K562 (cell line): ENCODE results near the gene PACS2.

Source experiments
- CEBPB ChIP-seq: fragments of 450-650 bp; IDR thresholded peaks from 2 replicates; pipeline ENCODE4 v1.6.1; 2016; ENCODE audit warnings: missing genetic modification characterization, missing compliant biosample characterization
- ETV6 ChIP-seq, 3 experiments: fragments of 150-350 bp in 1 of 3; sonication (generic) in 1 of 3; formaldehyde crosslinking in 1 of 3; IDR thresholded peaks; 2 replicates each; pipeline versions ENCODE4 v1.6.1 to v1.8.0; 2014 to 2022; ENCODE audit warnings: borderline replicate concordance in 2 of 3, low read depth in 2 of 3, antibody characterized with exemption in 1 of 3, low read length in 1 of 3, mild to moderate bottlenecking in 1 of 3, missing genetic modification reagents in 1 of 3
- HDAC6 ChIP-seq: IDR thresholded peaks from 2 replicates; pipeline ENCODE4 v1.6.1; 2012; ENCODE audit warnings: low read depth, mild to moderate bottlenecking, control low read depth, inconsistent platforms, low read length, moderate library complexity
- JUND ChIP-seq, 2 experiments: IDR thresholded peaks; 2 replicates in 1 of 2; 3 replicates in 1 of 2; pipeline ENCODE4 v1.6.1; 2011; ENCODE audit warnings: borderline replicate concordance in 2 of 2, low read depth in 2 of 2, low read length in 2 of 2, improper control_type of control experiment in 1 of 2, missing biosample characterization in 1 of 2, missing genetic modification characterization in 1 of 2, missing genetic modification reagents in 1 of 2
- NFIC ChIP-seq: fragments of 450-650 bp; IDR thresholded peaks from 2 replicates; pipeline ENCODE4 v1.6.1; 2017; ENCODE audit warnings: mild to moderate bottlenecking, inconsistent platforms
- ZNF561 ChIP-seq: fragments of 450-650 bp; formaldehyde crosslinking; conservative IDR thresholded peaks from 2 replicates; pipeline ENCODE4 v1.4.0; 2020; ENCODE audit warnings: mild to moderate bottlenecking, moderate library complexity
- TF ChIP-seq, protein P1 (sequence below): fragments of 450-650 bp; IDR thresholded peaks from 2 replicates; pipeline ENCODE4 v1.6.1; 2014; ENCODE audit warnings: low read depth, mild to moderate bottlenecking, moderate library complexity, borderline replicate concordance
- TF ChIP-seq, protein P2 (sequence below), 3 experiments: fragments of 200-800 bp in 1 of 3; fragments of 250-450 bp in 1 of 3; fragments of 450-650 bp in 1 of 3; sonication (Bioruptor Pico) in 1 of 3; sonication (Bioruptor generic) in 1 of 3; formaldehyde crosslinking in 1 of 3; IDR thresholded peaks; 2 replicates each; pipeline versions ENCODE4 v1.6.1 to v1.8.0; 2016 to 2022; ENCODE audit warnings: mild to moderate bottlenecking in 2 of 3, missing genetic modification characterization in 2 of 3, missing compliant biosample characterization in 1 of 3, moderate library complexity in 1 of 3
- TF ChIP-seq, protein P3 (sequence below): sonication (generic); formaldehyde crosslinking; IDR thresholded peaks from 2 replicates; pipeline ENCODE4 v1.9.0; 2022; ENCODE audit warnings: mild to moderate bottlenecking, missing genetic modification reagents
- TF ChIP-seq, protein P4 (sequence below), 3 experiments: IDR thresholded peaks in 2 of 3; conservative IDR thresholded peaks in 1 of 3; 2 replicates each; pipeline ENCODE4 v1.5.1; 2011 to 2012; ENCODE audit warnings: low read length in 3 of 3, mild to moderate bottlenecking in 3 of 3, control low read depth in 2 of 3, improper control_type of control experiment in 1 of 3, inconsistent platforms in 1 of 3, low read depth in 1 of 3, mixed read lengths in 1 of 3, moderate library complexity in 1 of 3; ENCODE audit not compliant: insufficient read depth in 2 of 3
- TF ChIP-seq, protein P5 (sequence below), 2 experiments: fragments of 450-650 bp; formaldehyde crosslinking in 1 of 2; IDR thresholded peaks; 2 replicates each; pipeline versions ENCODE4 v1.4.0 to v1.6.1; 2014 to 2020; ENCODE audit warnings: mild to moderate bottlenecking in 2 of 2, borderline replicate concordance in 1 of 2, low read depth in 1 of 2

DNA sequence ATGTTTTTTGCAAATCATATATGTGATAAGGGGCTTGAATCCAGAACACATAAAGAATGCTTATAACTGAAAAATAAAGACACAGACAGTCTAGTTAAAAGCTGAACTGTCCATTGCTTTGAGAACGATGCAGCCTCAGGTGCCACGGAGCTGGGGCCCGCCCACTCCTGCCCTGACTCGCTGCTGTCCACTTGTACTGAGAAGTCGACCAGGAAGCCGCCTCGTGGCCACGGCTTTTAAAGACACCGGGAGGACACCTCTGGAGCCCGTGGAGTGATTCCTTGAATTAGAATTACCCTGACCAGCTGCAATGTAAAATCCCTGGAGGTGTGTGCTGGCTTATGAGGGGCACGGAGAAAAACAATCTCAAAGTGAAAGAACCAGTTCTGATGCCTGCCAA lies 59.8 kb downstream of the PACS2 start:
- TF ChIP-seq, protein P1, sequence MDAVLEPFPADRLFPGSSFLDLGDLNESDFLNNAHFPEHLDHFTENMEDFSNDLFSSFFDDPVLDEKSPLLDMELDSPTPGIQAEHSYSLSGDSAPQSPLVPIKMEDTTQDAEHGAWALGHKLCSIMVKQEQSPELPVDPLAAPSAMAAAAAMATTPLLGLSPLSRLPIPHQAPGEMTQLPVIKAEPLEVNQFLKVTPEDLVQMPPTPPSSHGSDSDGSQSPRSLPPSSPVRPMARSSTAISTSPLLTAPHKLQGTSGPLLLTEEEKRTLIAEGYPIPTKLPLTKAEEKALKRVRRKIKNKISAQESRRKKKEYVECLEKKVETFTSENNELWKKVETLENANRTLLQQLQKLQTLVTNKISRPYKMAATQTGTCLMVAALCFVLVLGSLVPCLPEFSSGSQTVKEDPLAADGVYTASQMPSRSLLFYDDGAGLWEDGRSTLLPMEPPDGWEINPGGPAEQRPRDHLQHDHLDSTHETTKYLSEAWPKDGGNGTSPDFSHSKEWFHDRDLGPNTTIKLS = no peak
- no peak for TF ChIP-seq CEBPB (tag)
- no peak for TF ChIP-seq HDAC6
- TF ChIP-seq, protein P2, sequence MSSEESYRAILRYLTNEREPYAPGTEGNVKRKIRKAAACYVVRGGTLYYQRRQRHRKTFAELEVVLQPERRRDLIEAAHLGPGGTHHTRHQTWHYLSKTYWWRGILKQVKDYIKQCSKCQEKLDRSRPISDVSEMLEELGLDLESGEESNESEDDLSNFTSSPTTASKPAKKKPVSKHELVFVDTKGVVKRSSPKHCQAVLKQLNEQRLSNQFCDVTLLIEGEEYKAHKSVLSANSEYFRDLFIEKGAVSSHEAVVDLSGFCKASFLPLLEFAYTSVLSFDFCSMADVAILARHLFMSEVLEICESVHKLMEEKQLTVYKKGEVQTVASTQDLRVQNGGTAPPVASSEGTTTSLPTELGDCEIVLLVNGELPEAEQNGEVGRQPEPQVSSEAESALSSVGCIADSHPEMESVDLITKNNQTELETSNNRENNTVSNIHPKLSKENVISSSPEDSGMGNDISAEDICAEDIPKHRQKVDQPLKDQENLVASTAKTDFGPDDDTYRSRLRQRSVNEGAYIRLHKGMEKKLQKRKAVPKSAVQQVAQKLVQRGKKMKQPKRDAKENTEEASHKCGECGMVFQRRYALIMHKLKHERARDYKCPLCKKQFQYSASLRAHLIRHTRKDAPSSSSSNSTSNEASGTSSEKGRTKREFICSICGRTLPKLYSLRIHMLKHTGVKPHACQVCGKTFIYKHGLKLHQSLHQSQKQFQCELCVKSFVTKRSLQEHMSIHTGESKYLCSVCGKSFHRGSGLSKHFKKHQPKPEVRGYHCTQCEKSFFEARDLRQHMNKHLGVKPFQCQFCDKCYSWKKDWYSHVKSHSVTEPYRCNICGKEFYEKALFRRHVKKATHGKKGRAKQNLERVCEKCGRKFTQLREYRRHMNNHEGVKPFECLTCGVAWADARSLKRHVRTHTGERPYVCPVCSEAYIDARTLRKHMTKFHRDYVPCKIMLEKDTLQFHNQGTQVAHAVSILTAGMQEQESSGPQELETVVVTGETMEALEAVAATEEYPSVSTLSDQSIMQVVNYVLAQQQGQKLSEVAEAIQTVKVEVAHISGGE (CRISPR knock-in tag; IDR thresholded peaks at IDR 0.05) = no peak
- TF ChIP-seq, protein P3, sequence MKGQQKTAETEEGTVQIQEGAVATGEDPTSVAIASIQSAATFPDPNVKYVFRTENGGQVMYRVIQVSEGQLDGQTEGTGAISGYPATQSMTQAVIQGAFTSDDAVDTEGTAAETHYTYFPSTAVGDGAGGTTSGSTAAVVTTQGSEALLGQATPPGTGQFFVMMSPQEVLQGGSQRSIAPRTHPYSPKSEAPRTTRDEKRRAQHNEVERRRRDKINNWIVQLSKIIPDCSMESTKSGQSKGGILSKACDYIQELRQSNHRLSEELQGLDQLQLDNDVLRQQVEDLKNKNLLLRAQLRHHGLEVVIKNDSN (CRISPR knock-in tag) = no peak
- TF ChIP-seq JUND (IDR thresholded peaks at IDR 0.05; ENCODE audit: borderline replicate concordance, low read depth, low read length) = no peak
- TF ChIP-seq JUND (tag; IDR thresholded peaks at IDR 0.05; ENCODE audit: borderline replicate concordance, low read depth, low read length) = no peak
- TF ChIP-seq ZNF561 = no peak
- TF ChIP-seq, protein P4, sequence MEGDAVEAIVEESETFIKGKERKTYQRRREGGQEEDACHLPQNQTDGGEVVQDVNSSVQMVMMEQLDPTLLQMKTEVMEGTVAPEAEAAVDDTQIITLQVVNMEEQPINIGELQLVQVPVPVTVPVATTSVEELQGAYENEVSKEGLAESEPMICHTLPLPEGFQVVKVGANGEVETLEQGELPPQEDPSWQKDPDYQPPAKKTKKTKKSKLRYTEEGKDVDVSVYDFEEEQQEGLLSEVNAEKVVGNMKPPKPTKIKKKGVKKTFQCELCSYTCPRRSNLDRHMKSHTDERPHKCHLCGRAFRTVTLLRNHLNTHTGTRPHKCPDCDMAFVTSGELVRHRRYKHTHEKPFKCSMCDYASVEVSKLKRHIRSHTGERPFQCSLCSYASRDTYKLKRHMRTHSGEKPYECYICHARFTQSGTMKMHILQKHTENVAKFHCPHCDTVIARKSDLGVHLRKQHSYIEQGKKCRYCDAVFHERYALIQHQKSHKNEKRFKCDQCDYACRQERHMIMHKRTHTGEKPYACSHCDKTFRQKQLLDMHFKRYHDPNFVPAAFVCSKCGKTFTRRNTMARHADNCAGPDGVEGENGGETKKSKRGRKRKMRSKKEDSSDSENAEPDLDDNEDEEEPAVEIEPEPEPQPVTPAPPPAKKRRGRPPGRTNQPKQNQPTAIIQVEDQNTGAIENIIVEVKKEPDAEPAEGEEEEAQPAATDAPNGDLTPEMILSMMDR (IDR thresholded peaks at IDR 0.05 in 2 of 3, conservative IDR thresholded peaks at IDR 0.05 in 1 of 3; ENCODE audit: insufficient read depth in 2 of 3, low read depth in 1 of 3, low read length in 3 of 3) = 0 out of 6 replicates have a peak, but pooled peaks of 1 of the 3 experiments have one; percentile 5
- no peak for TF ChIP-seq NFIC
- TF ChIP-seq, protein P5, sequence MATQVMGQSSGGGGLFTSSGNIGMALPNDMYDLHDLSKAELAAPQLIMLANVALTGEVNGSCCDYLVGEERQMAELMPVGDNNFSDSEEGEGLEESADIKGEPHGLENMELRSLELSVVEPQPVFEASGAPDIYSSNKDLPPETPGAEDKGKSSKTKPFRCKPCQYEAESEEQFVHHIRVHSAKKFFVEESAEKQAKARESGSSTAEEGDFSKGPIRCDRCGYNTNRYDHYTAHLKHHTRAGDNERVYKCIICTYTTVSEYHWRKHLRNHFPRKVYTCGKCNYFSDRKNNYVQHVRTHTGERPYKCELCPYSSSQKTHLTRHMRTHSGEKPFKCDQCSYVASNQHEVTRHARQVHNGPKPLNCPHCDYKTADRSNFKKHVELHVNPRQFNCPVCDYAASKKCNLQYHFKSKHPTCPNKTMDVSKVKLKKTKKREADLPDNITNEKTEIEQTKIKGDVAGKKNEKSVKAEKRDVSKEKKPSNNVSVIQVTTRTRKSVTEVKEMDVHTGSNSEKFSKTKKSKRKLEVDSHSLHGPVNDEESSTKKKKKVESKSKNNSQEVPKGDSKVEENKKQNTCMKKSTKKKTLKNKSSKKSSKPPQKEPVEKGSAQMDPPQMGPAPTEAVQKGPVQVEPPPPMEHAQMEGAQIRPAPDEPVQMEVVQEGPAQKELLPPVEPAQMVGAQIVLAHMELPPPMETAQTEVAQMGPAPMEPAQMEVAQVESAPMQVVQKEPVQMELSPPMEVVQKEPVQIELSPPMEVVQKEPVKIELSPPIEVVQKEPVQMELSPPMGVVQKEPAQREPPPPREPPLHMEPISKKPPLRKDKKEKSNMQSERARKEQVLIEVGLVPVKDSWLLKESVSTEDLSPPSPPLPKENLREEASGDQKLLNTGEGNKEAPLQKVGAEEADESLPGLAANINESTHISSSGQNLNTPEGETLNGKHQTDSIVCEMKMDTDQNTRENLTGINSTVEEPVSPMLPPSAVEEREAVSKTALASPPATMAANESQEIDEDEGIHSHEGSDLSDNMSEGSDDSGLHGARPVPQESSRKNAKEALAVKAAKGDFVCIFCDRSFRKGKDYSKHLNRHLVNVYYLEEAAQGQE (IDR thresholded peaks at IDR 0.05; ENCODE audit: borderline replicate concordance) = no peak
- TF ChIP-seq, protein P5 (CRISPR knock-in tag; IDR thresholded peaks at IDR 0.05; ENCODE audit: low read depth) = no peak
- no peak for TF ChIP-seq ETV6 (IDR thresholded peaks at IDR 0.05; ENCODE audit: borderline replicate concordance in 1 of 2, low read depth in 2 of 2, low read length in 1 of 2)
- TF ChIP-seq ETV6 (CRISPR knock-in tag; IDR thresholded peaks at IDR 0.05; ENCODE audit: borderline replicate concordance) = no peak
